Gastrocnemius medialis (tissue), 4 donors: Measurements from ENCODE around the gene LHFPL6. TPM values are rescaled to one million over a fixed set of nuclear protein-coding genes. Genes with fewer than 3 reads are reported as not detected.
A peak's percentile ranks its signal among the peaks of the same experiment; 100 is the strongest.

Experiments
- ATAC-seq, 2 donors: fragments of 150-250 bp; one replicate each; pipeline ENCODE4 v1.9.1; 2016
- DNase-seq, 2 donors: peaks; one replicate each; pipeline ENCODE4 v3.0.0-alpha.2; 2019
- H3K27ac ChIP-seq, 4 donors: fragments of 200-600 bp; sonication (generic); 1 replicate in 1 of 4; 2 replicates in 3 of 4; pipeline ENCODE4 v1.5.1; 2016 to 2018; ENCODE audit warnings: mild to moderate bottlenecking in 2 of 4, moderate library complexity in 1 of 4
- H3K27me3 ChIP-seq, 3 donors: fragments of 200-600 bp; sonication (generic) in 2 of 3; 1 replicate in 1 of 3; 2 replicates in 2 of 3; pipeline versions ENCODE4 v1.5.1 to v1.6.0; 2016 to 2019; ENCODE audit warnings: mild to moderate bottlenecking in 1 of 3, moderate library complexity in 1 of 3
- H3K36me3 ChIP-seq, 2 donors: fragments of 200-600 bp; sonication (generic) in 1 of 2; one replicate each; pipeline ENCODE4 v1.5.1; 2017 to 2018
- H3K4me1 ChIP-seq, 2 donors: fragments of 200-600 bp; sonication (generic) in 1 of 2; one replicate each; pipeline ENCODE4 v1.5.1; 2016 to 2017; ENCODE audit warnings: mild to moderate bottlenecking in 2 of 2
- H3K4me3 ChIP-seq, 4 donors: fragments of 200-600 bp; sonication (generic) in 3 of 4; 1 replicate in 1 of 4; 2 replicates in 3 of 4; pipeline ENCODE4 v1.5.1; 2016 to 2019; ENCODE audit warnings: mild to moderate bottlenecking in 2 of 4
- H3K9me3 ChIP-seq, 3 donors: fragments of 200-600 bp; sonication (generic) in 2 of 3; 1 replicate in 1 of 3; 2 replicates in 2 of 3; pipeline ENCODE4 v1.5.1; 2016 to 2019
- CTCF ChIP-seq, 5 experiments: fragments of 450-650 bp in 3 of 5; fragments of 200-600 bp in 2 of 5; sonication (generic) in 2 of 5; IDR thresholded peaks in 4 of 5; conservative IDR thresholded peaks in 1 of 5; 1 replicate in 4 of 5; 2 replicates in 1 of 5; pipeline ENCODE4 v1.5.1; 2016 to 2019; ENCODE audit warnings: antibody characterized with exemption in 5 of 5, mild to moderate bottlenecking in 3 of 5, moderate library complexity in 3 of 5
- POLR2A ChIP-seq, 2 donors: fragments of 450-650 bp; IDR thresholded peaks; one replicate each; pipeline ENCODE4 v1.6.1; 2017; ENCODE audit warnings: antibody characterized with exemption in 2 of 2, mild to moderate bottlenecking in 2 of 2, moderate library complexity in 2 of 2
- in situ Hi-C, 4 donors: fragments of 200-750 bp; cut with MboI; loops; one replicate each; pipeline versions ENCODE4 v1.15.0 to v1.8.0; 2017; ENCODE audit warnings: low sequenced_read_pairs in 4 of 4
- intact Hi-C: fragments of 100-400 bp; cut with DNase I; formaldehyde crosslinking; loops from one replicate; pipeline ENCODE4 v1.15.1; 2023; ENCODE audit warnings: low total_unique reads
- total RNA-seq, 4 donors: library from RNA; depleted of rRNA; stranded (reverse); fragments of >200 nt; gene quantifications; one replicate each; pipeline versions ENCODE4 v1.1.0 to v1.2.3, GENCODE V29; 2016

The LHFPL6 gene
- total RNA-seq, 4 donors from 2014 or later: 12.7 to 26.3 (median 16.0) TPM

GRCh38 chr13:39321574-39321973 is 281.4 kb downstream of the LHFPL6 start:
- in situ Hi-C loops: no loop called here
- Histone ChIP-seq H3K4me1 (peaks cover 9 to 10% of the 10 kb centered on the region in 2 donors), H3K27ac (peak overlapping the region in 1 of 4 donors; percentile 33)

GRCh38 chr13:39318161-39318560 is 284.8 kb downstream of the LHFPL6 start:
- H3K9me3 ChIP-seq: no peaks in the 10 kb centered on the region
- peaks cover 5 to 8% of the 10 kb centered on the region in 2 donors for H3K4me1 ChIP-seq
- intact Hi-C loops: no loop called here
- DNase-seq (no peak), ATAC-seq (no peak)
- no peaks in the 10 kb centered on the region for H3K27me3 ChIP-seq
- in situ Hi-C loops: no loop called here
- no peaks in the 10 kb centered on the region for H3K36me3 ChIP-seq
- H3K4me3 ChIP-seq: no peak overlapping the region
- no peak overlapping the region for H3K27ac ChIP-seq
- TF ChIP-seq CTCF (IDR thresholded peaks at IDR 0.05 in 4 of 5, conservative IDR thresholded peaks at IDR 0.05 in 1 of 5) (no peak), POLR2A (IDR thresholded peaks at IDR 0.05) (no peak)

More at GRCh38 chr13:39321574-39321973, 281.4 kb downstream of the LHFPL6 start:
- TF ChIP-seq POLR2A (IDR thresholded peaks at IDR 0.05) (no peak), CTCF (IDR thresholded peaks at IDR 0.05 in 4 of 5, conservative IDR thresholded peaks at IDR 0.05 in 1 of 5) (no peak)
- DNase-seq: peak in 1 of 2 donors; percentile 49
- ATAC-seq: peak in 1 of 2 donors; percentile 53
- no peaks in the 10 kb centered on the region for H3K9me3 ChIP-seq
- no peak overlapping the region for H3K4me3 ChIP-seq
- intact Hi-C loops: no loop called here
- H3K27me3 ChIP-seq: no peaks in the 10 kb centered on the region
- no peaks in the 10 kb centered on the region for H3K36me3 ChIP-seq

GRCh38 chr13:39317291-39317690 is 285.7 kb downstream of the LHFPL6 start:
- intact Hi-C loops (no loop called here), in situ Hi-C loops (no loop called here)
- H3K4me3 ChIP-seq: no peak overlapping the region
- H3K36me3 ChIP-seq: no peaks in the 10 kb centered on the region
- TF ChIP-seq POLR2A (IDR thresholded peaks at IDR 0.05) (no peak), CTCF (IDR thresholded peaks at IDR 0.05 in 4 of 5, conservative IDR thresholded peaks at IDR 0.05 in 1 of 5) (no peak)
- no peak overlapping the region for H3K27ac ChIP-seq
- no peaks in the 10 kb centered on the region for H3K27me3 ChIP-seq
- peak in 1 of 2 donors; percentile 79 for ATAC-seq
- H3K4me1 ChIP-seq: peaks cover 5 to 8% of the 10 kb centered on the region in 2 donors
- DNase-seq: peak in 1 of 2 donors; percentile 14
- H3K9me3 ChIP-seq: no peaks in the 10 kb centered on the region

- no peaks in the 10 kb centered on the region for H3K9me3 ChIP-seq
- DNase-seq (no peak), ATAC-seq (no peak)
- TF ChIP-seq CTCF (IDR thresholded peaks at IDR 0.05 in 4 of 5, conservative IDR thresholded peaks at IDR 0.05 in 1 of 5): no peak
- no peak for TF ChIP-seq POLR2A (IDR thresholded peaks at IDR 0.05)
- H3K27me3 ChIP-seq: no peaks in the 10 kb centered on the region
- no peak overlapping the region for H3K4me3 ChIP-seq
- in situ Hi-C loops: no loop called here
- no peaks in the 10 kb centered on the region for H3K36me3 ChIP-seq
- peaks cover 5 to 8% of the 10 kb centered on the region in 2 donors for H3K4me1 ChIP-seq
- intact Hi-C loops: no loop called here
- H3K27ac ChIP-seq: no peak overlapping the region
Observed at GRCh38 chr13:39315796-39316195, 287.2 kb downstream of the LHFPL6 start.

- ATAC-seq (no peak), DNase-seq (no peak)
- intact Hi-C loops: no loop called here
- Histone ChIP-seq H3K4me3 (no peak overlapping the region), H3K27me3 (no peaks in the 10 kb centered on the region), H3K4me1 (peaks cover 5 to 8% of the 10 kb centered on the region in 2 donors), H3K9me3 (no peaks in the 10 kb centered on the region), H3K36me3 (no peaks in the 10 kb centered on the region), H3K27ac (no peak overlapping the region)
- in situ Hi-C loops: no loop called here
- TF ChIP-seq POLR2A (IDR thresholded peaks at IDR 0.05) (no peak), CTCF (IDR thresholded peaks at IDR 0.05 in 4 of 5, conservative IDR thresholded peaks at IDR 0.05 in 1 of 5) (no peak)
Observed at GRCh38 chr13:39313721-39314120, 289.3 kb downstream of the LHFPL6 start.
